CD14-positive monocyte (primary cell): Measurements from ENCODE around the gene RSBN1. TPM values are rescaled to one million over a fixed set of nuclear protein-coding genes. Genes with fewer than 3 reads are reported as not detected.
A peak's percentile ranks its signal among the peaks of the same experiment; 100 is the strongest.

Experiments
- DNase-seq, 3 donors: peaks; one replicate each; pipeline ENCODE4 v3.0.0-alpha.2; 2011 to 2022
- H2AFZ ChIP-seq: 2 replicates; pipeline ENCODE4 v1.6.0; 2012; ENCODE audit warnings: mild to moderate bottlenecking, low read depth, low read length, inconsistent platforms; ENCODE audit not compliant: insufficient read depth, poor library complexity, severe bottlenecking
- H3K27ac ChIP-seq, 2 donors: 1 replicate in 1 of 2; 2 replicates in 1 of 2; pipeline ENCODE4 v1.5.1; 2012 to 2013; ENCODE audit warnings: low read length in 2 of 2, control low read depth in 1 of 2, inconsistent platforms in 1 of 2, low read depth in 1 of 2, mild to moderate bottlenecking in 1 of 2
- H3K27me3 ChIP-seq, 2 donors: one replicate each; pipeline versions ENCODE4 v1.6.0 to v1.6.1; 2011 to 2013; ENCODE audit warnings: low read length in 2 of 2; ENCODE audit not compliant: control insufficient read depth in 2 of 2, insufficient read depth in 2 of 2
- H3K36me3 ChIP-seq, 2 donors: replicated peaks in 1 of 2; 1 replicate in 1 of 2; 2 replicates in 1 of 2; pipeline versions ENCODE4 v1.5.1 to v1.6.1; 2012 to 2013; ENCODE audit warnings: low read length in 2 of 2, control low read depth in 1 of 2, inconsistent platforms in 1 of 2, mild to moderate bottlenecking in 1 of 2; ENCODE audit not compliant: insufficient read depth in 2 of 2, control insufficient read depth in 1 of 2
- H3K4me1 ChIP-seq, 2 donors: 1 replicate in 1 of 2; 2 replicates in 1 of 2; pipeline versions ENCODE4 v1.5.1 to v1.6.1; 2012 to 2013; ENCODE audit warnings: low read length in 2 of 2, control low read depth in 1 of 2, inconsistent platforms in 1 of 2, mild to moderate bottlenecking in 1 of 2, moderate library complexity in 1 of 2; ENCODE audit not compliant: insufficient read depth in 2 of 2, control insufficient read depth in 1 of 2
- H3K4me2 ChIP-seq: replicated peaks from 2 replicates; pipeline ENCODE3; 2012; ENCODE audit warnings: low read length, moderate library complexity, mild to moderate bottlenecking; ENCODE audit not compliant: poor library complexity, severe bottlenecking; ENCODE audit errors: extremely low read depth
- H3K4me3 ChIP-seq, 3 experiments: fragments of 200-600 bp in 1 of 3; sonication (generic) in 1 of 3; replicated peaks in 1 of 3; 1 replicate in 2 of 3; 2 replicates in 1 of 3; pipeline ENCODE4 v1.5.1; 2011 to 2013; ENCODE audit warnings: low read length in 3 of 3, mild to moderate bottlenecking in 3 of 3, control low read depth in 2 of 3, low read depth in 2 of 3, inconsistent platforms in 1 of 3, moderate library complexity in 1 of 3
- H3K79me2 ChIP-seq: 2 replicates; pipeline ENCODE4 v1.6.0; 2012; ENCODE audit warnings: mild to moderate bottlenecking, control low read depth, inconsistent platforms, low read length, moderate library complexity; ENCODE audit not compliant: insufficient read depth
- H3K9ac ChIP-seq: 2 replicates; pipeline ENCODE4 v1.6.0; 2017; ENCODE audit warnings: low read length, mild to moderate bottlenecking; ENCODE audit not compliant: insufficient read depth, poor library complexity, severe bottlenecking
- H3K9me3 ChIP-seq, 2 donors: replicated peaks in 1 of 2; 1 replicate in 1 of 2; 2 replicates in 1 of 2; pipeline versions ENCODE4 v1.5.1 to v1.6.1; 2012 to 2013; ENCODE audit warnings: low read length in 2 of 2, control low read depth in 1 of 2; ENCODE audit not compliant: control insufficient read depth in 1 of 2, insufficient read depth in 1 of 2
- H4K20me1 ChIP-seq: 2 replicates; pipeline ENCODE4 v1.6.0; 2012; ENCODE audit warnings: mild to moderate bottlenecking, low read length, control low read depth, moderate library complexity; ENCODE audit not compliant: insufficient read depth
- H3K27ac Mint-ChIP-seq, 7 donors: one replicate each; pipeline ENCODE4 v1.8.0; 2020; ENCODE audit warnings: mild to moderate bottlenecking in 7 of 7, mixed read lengths in 7 of 7, moderate library complexity in 6 of 7, inconsistent platforms in 2 of 7
- H3K27me3 Mint-ChIP-seq, 3 donors: one replicate each; pipeline ENCODE4 v1.8.0; 2021 to 2022; ENCODE audit warnings: low read depth in 3 of 3, mild to moderate bottlenecking in 3 of 3, mixed read lengths in 3 of 3, moderate library complexity in 3 of 3, inconsistent platforms in 1 of 3
- H3K36me3 Mint-ChIP-seq, 2 donors: one replicate each; pipeline ENCODE4 v1.8.0; 2020; ENCODE audit warnings: mixed read lengths in 2 of 2, inconsistent platforms in 1 of 2, mild to moderate bottlenecking in 1 of 2
- H3K4me1 Mint-ChIP-seq: one replicate; pipeline ENCODE4 v1.8.0; 2020; ENCODE audit warnings: mild to moderate bottlenecking, mixed read lengths
- H3K4me3 Mint-ChIP-seq, 2 donors: one replicate each; pipeline ENCODE4 v1.8.0; 2020; ENCODE audit warnings: mild to moderate bottlenecking in 2 of 2, mixed read lengths in 2 of 2, moderate library complexity in 1 of 2
- H3K9me3 Mint-ChIP-seq, 7 donors: one replicate each; pipeline ENCODE4 v1.8.0; 2020 to 2022; ENCODE audit warnings: mixed read lengths in 7 of 7, mild to moderate bottlenecking in 6 of 7, moderate library complexity in 6 of 7, inconsistent platforms in 2 of 7
- WGBS: methylation state at CpG from one replicate; pipeline ENCODE4 v1.1.5; 2013; ENCODE audit warnings: missing lambda C conversion rate; ENCODE audit not compliant: insufficient coverage; 5-methylcytosine and 5-hydroxymethylcytosine counted together
- intact Hi-C, 2 donors: fragments of 100-400 bp; cut with micrococcal nuclease; formaldehyde crosslinking; loops; one replicate each; pipeline versions ENCODE4 v1.15.0 to v1.15.1; 2023
- polyA plus RNA-seq, 3 donors: library from polyadenylated mRNA; depleted of rRNA in 1 of 3; unstranded in 2 of 3; stranded (reverse) in 1 of 3; fragments of 300-500 nt in 2 of 3; fragments of >200 nt in 1 of 3; fragmentation: Illumina TruSeq in 2 of 3; gene quantifications; 1 replicate in 2 of 3; 2 replicates in 1 of 3; pipeline ENCODE4 v1.2.3, GENCODE V29; 2012 to 2021
- TF ChIP-seq, protein P1 (sequence below): fragments of 200-600 bp; IDR thresholded peaks from one replicate; pipeline ENCODE4 v1.8.0; 2022; ENCODE audit warnings: antibody characterized with exemption, mild to moderate bottlenecking

RSBN1 gene
- polyA plus RNA-seq, 3 donors, result 6.5 to 9.0 (median 8.9) TPM

DNA sequence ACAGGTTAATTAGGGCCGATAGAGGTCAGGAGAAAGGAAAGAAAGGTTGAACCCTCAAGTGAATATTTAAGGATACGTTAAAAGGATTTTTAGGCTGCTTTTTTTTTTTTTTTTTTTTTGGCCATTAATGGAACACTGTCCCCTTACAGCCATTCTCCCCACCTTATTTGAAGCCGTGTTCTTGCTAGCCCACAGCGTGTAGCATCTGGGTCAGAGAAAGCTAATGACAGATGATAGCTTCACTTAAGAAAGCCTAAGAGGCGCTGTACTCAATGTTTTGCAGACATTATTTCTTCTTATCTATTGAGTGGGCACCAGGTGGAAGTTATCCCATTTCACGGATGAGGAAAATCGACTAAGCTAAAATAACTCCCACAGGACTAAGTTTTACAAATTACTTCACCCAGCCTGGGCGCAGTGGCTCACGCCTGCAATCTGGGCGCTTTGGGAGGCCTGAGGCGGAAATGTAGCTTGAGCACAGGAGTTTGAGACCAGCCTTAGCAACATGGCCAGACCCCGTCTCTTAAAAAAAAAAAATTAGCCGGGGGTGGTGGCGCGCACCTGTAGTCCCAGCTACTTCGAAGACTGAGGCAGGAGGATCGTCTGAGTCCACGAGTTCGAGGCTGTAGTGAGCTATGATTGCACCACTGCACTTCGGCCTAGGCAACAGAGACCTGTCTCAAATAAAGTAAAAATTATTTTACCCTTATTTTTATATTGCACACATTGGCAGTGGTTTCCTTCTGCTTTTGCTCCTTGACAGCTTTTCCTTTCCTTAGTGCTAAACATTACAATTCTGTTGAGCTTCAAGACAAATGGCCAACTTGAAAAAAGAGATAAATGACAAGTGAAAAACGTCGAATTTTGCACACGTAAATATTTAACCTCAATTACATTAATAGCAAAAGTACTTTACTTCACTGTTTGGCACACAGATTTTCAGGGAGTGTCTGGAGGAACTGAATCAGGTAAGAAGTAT lies 51.9 kb downstream of the RSBN1 start:
- Histone ChIP-seq H3K4me1 (peaks cover 21 to 27% of the 10 kb centered on the region in 2 donors), H4K20me1 (no peaks in the 10 kb centered on the region), H3K4me2 (peak overlapping the region; percentile 82), H3K79me2 (peaks cover 26% of the 10 kb centered on the region), H3K36me3 (peaks cover 12 to 31% of the 10 kb centered on the region in 2 donors), H3K27me3 (no peaks in the 10 kb centered on the region), H3K9ac (peak overlapping the region; percentile 96), H3K4me3 (peak overlapping the region; percentile 71 to 98 (median 87)), H3K27ac (peak overlapping the region; percentile 95 to 99), H3K9me3 (no peaks in the 10 kb centered on the region), H2AFZ (peak overlapping the region; percentile 91)
- Mint-ChIP-seq H3K27ac (peak overlapping the region; percentile 99 to 100 (median 99)), H3K27me3 (no peaks in the 10 kb centered on the region), H3K9me3 (peaks cover 0 to 1% (median 0%) of the 10 kb centered on the region in 7 donors), H3K4me3 (peak overlapping the region; percentile 96 to 98), H3K36me3 (peaks cover 30 to 38% of the 10 kb centered on the region in 2 donors), H3K4me1 (peaks cover 31% of the 10 kb centered on the region)
- WGBS, result 42% methylated on average over 13 of the region's 23 CpGs
- DNase-seq, result no peak
- TF ChIP-seq, protein P1, sequence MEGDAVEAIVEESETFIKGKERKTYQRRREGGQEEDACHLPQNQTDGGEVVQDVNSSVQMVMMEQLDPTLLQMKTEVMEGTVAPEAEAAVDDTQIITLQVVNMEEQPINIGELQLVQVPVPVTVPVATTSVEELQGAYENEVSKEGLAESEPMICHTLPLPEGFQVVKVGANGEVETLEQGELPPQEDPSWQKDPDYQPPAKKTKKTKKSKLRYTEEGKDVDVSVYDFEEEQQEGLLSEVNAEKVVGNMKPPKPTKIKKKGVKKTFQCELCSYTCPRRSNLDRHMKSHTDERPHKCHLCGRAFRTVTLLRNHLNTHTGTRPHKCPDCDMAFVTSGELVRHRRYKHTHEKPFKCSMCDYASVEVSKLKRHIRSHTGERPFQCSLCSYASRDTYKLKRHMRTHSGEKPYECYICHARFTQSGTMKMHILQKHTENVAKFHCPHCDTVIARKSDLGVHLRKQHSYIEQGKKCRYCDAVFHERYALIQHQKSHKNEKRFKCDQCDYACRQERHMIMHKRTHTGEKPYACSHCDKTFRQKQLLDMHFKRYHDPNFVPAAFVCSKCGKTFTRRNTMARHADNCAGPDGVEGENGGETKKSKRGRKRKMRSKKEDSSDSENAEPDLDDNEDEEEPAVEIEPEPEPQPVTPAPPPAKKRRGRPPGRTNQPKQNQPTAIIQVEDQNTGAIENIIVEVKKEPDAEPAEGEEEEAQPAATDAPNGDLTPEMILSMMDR, result no peak
- intact Hi-C loops, result no loop called here

DNA sequence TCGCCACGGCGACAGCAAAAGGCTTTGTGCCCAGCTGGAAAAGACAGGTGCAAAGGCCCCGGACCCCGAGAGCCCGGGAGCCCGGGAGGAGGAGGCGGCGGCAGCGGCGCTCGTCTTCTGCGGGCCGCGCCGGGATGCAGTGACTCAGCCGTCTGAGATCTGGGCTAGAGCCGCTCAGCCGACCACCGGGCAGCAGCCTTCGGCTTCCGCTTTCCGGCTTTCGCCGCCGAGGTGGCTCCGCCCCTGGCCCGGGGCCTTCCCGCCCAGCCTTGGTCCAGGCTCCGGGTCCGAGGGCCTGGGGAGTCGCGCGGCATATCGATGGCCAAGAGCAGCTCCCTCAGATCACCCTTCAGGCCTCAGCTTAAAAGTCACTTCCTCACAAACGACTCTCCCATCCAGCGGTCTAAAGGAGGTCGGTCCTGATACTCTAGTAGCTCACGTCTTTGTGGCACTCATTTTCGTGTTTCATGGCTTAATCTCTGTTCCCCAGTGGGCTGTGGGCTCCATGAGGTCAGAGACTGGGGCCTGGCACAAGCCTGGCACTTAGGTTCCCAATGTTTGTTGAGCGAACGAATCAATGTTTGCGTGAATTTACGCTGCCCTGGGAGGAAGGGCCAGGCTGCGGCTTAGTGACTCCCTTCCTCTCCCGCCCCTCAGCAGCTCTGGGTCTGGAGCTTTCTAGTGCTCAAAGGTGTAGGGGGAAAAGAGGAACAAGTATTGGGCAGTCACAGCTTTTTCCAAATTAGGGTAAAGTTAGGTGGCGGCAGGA lies 52.8 kb downstream of the RSBN1 start, which contains the start of gene PHTF1:
PHTF1 (minus strand) TSS at position 154 of the 769 bp plus-strand sequence. CDS start 783 bp downstream, outside the sequence.
- Mint-ChIP-seq H3K4me3 (peak within 1 kb of the TSS; percentile 96 to 98), H3K4me1 (peaks cover 31% of the 10 kb centered on the region), H3K27ac (peak within 1 kb of the TSS; percentile 99 to 100 (median 99)), H3K9me3 (peaks cover 0 to 1% (median 0%) of the 10 kb centered on the region in 7 donors), H3K27me3 (no peaks in the 10 kb centered on the region), H3K36me3 (peaks cover 22 to 32% of the 10 kb centered on the region in 2 donors)
- H4K20me1 ChIP-seq, result no peaks in the 10 kb centered on the region
- H3K27me3 ChIP-seq, result no peaks in the 10 kb centered on the region
- H3K9ac ChIP-seq, result peak within 1 kb of the TSS; percentile 96
- no peaks in the 10 kb centered on the region for H3K9me3 ChIP-seq
- H3K4me3 ChIP-seq, result peak within 1 kb of the TSS; percentile 71 to 98 (median 87)
- H3K4me1 ChIP-seq, result peaks cover 21 to 27% of the 10 kb centered on the region in 2 donors
- peak within 1 kb of the TSS; percentile 82 for H3K4me2 ChIP-seq
- peak; percentile 84 to 86 (median 85) for DNase-seq
- H3K27ac ChIP-seq, result peak within 1 kb of the TSS; percentile 95 to 99
- TF ChIP-seq, protein P1, result no peak
- H3K79me2 ChIP-seq, result peaks cover 26% of the 10 kb centered on the region
- under 1% methylated on average over 44 of the region's 47 CpGs for WGBS
- peaks cover 4 to 22% of the 10 kb centered on the region in 2 donors for H3K36me3 ChIP-seq
- peak within 1 kb of the TSS; percentile 91 for H2AFZ ChIP-seq
- intact Hi-C loops, result loop anchor here (2.0 to 5.0 kb wide), 2 partner anchors 53 kb away; partner anchors contain the start of gene RSBN1 (in 2 of the 2)
